OCI-LY1 (cell line): ENCODE results near the gene RAB30.

ENCODE experiments used
- EZH2 ChIP-seq: fragments of 200-600 bp; sonication (generic), shearing (Covaris generic); IDR thresholded peaks from 2 replicates; pipeline ENCODE4 v1.8.0; 2017; ENCODE audit warnings: borderline replicate concordance, mixed run types, mild to moderate bottlenecking, antibody characterized with exemption, low read length, moderate library complexity, mixed read lengths
- TF ChIP-seq, protein P1 (sequence below): fragments of 200-600 bp; sonication (generic), shearing (Covaris generic); IDR thresholded peaks from 2 replicates; pipeline ENCODE4 v1.5.1; 2017; ENCODE audit warnings: mild to moderate bottlenecking, antibody characterized with exemption, low read length, moderate library complexity, mixed read lengths

GRCh38 chr11:83056204-83056603, 15.5 kb downstream of the RAB30 start:
- TF ChIP-seq, protein P1, sequence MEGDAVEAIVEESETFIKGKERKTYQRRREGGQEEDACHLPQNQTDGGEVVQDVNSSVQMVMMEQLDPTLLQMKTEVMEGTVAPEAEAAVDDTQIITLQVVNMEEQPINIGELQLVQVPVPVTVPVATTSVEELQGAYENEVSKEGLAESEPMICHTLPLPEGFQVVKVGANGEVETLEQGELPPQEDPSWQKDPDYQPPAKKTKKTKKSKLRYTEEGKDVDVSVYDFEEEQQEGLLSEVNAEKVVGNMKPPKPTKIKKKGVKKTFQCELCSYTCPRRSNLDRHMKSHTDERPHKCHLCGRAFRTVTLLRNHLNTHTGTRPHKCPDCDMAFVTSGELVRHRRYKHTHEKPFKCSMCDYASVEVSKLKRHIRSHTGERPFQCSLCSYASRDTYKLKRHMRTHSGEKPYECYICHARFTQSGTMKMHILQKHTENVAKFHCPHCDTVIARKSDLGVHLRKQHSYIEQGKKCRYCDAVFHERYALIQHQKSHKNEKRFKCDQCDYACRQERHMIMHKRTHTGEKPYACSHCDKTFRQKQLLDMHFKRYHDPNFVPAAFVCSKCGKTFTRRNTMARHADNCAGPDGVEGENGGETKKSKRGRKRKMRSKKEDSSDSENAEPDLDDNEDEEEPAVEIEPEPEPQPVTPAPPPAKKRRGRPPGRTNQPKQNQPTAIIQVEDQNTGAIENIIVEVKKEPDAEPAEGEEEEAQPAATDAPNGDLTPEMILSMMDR = no peak
- no peak for TF ChIP-seq EZH2
